ENCODE measurements around the gene MRPL12.

DNA sequence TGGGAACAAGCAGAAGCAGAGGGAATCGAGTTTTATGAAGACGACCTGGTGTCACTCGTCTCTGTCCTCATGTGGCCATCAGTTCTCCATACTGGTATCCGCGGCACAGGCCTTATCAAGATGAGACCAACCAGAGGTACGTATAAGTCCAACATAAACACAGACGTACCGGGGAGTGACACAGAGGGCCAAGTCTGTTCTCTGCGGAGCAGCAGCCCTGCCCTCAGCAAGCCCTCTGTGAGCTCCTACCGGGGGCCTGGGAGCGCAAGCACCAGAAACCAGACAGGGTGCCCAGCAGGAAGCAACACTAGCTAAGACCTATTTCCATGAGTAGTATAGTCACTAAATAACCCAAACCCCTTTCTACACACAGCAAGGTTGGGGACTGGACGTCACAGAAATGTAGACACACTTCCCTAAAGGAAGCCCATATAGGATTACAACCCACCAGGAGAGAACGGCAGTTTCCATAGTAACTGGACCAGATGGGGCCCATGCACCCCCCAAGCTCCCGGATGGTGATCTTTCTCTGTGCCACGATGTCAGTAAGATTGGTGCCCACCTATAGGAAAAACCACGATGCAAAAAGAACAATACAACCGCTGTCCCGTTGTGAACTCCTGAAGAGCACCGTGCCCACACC lies 20.5 kb upstream of the MRPL12 start:
- TF ChIP-seq POLR2AphosphoS5 (IDR thresholded peaks at IDR 0.05; ENCODE audit: low read depth, low read length) = no peak
- TF ChIP-seq, protein P1, sequence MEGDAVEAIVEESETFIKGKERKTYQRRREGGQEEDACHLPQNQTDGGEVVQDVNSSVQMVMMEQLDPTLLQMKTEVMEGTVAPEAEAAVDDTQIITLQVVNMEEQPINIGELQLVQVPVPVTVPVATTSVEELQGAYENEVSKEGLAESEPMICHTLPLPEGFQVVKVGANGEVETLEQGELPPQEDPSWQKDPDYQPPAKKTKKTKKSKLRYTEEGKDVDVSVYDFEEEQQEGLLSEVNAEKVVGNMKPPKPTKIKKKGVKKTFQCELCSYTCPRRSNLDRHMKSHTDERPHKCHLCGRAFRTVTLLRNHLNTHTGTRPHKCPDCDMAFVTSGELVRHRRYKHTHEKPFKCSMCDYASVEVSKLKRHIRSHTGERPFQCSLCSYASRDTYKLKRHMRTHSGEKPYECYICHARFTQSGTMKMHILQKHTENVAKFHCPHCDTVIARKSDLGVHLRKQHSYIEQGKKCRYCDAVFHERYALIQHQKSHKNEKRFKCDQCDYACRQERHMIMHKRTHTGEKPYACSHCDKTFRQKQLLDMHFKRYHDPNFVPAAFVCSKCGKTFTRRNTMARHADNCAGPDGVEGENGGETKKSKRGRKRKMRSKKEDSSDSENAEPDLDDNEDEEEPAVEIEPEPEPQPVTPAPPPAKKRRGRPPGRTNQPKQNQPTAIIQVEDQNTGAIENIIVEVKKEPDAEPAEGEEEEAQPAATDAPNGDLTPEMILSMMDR (IDR thresholded peaks at IDR 0.05) = no peak
